Neural progenitor cell (in vitro differentiated cells): ENCODE measurements around the gene EXT2. TPM values are rescaled to one million over a fixed set of nuclear protein-coding genes. Genes with fewer than 3 reads are reported as not detected.

Experiments
- DNase-seq: peaks from one replicate; pipeline ENCODE4 v3.0.0-alpha.2; 2016; ENCODE audit warnings: low spot score
- H2AFZ ChIP-seq: fragments of 200-600 bp; sonication (generic); replicated peaks from 2 replicates; pipeline ENCODE4 v1.6.1; 2016; ENCODE audit warnings: antibody characterized with exemption
- H3F3A ChIP-seq: fragments of 200-600 bp; sonication (generic); 2 replicates; pipeline ENCODE4 v1.6.1; 2016; ENCODE audit warnings: antibody characterized with exemption, low read depth
- H3K27ac ChIP-seq: fragments of 200-600 bp; sonication (generic); 2 replicates; pipeline ENCODE4 v1.5.1; 2016; ENCODE audit warnings: mild to moderate bottlenecking
- H3K27me3 ChIP-seq: fragments of 200-600 bp; sonication (generic); 2 replicates; pipeline ENCODE4 v1.6.1; 2016; ENCODE audit warnings: mild to moderate bottlenecking, moderate library complexity
- H3K36me3 ChIP-seq: fragments of 200-600 bp; sonication (generic); 2 replicates; pipeline ENCODE4 v1.5.1; 2016
- H3K4me1 ChIP-seq: fragments of 200-600 bp; sonication (generic); 2 replicates; pipeline ENCODE4 v1.6.1; 2016; ENCODE audit warnings: mixed run types
- H3K4me2 ChIP-seq: fragments of 200-600 bp; sonication (generic); 2 replicates; pipeline ENCODE4 v1.6.1; 2016
- H3K4me3 ChIP-seq: fragments of 200-600 bp; sonication (generic); 2 replicates; pipeline ENCODE4 v1.5.1; 2016
- H3K79me2 ChIP-seq: fragments of 200-600 bp; sonication (generic); 2 replicates; pipeline ENCODE4 v1.6.1; 2016; ENCODE audit warnings: low read depth
- H3K9ac ChIP-seq: fragments of 200-600 bp; sonication (generic); 2 replicates; pipeline ENCODE4 v1.6.1; 2016
- H3K9me3 ChIP-seq: fragments of 200-600 bp; sonication (generic); 2 replicates; pipeline ENCODE4 v1.5.1; 2016; ENCODE audit warnings: low read depth
- H4K20me1 ChIP-seq: fragments of 200-600 bp; sonication (generic); 2 replicates; pipeline ENCODE4 v1.6.1; 2016; ENCODE audit warnings: low read depth
- H3K27ac Mint-ChIP-seq: 3 replicates; pipeline ENCODE4 v1.8.0; 2021; ENCODE audit warnings: mixed read lengths
- H3K27me3 Mint-ChIP-seq: 2 replicates; pipeline ENCODE4 v1.8.0; 2022; ENCODE audit warnings: low read depth, mild to moderate bottlenecking, inconsistent platforms, moderate library complexity, mixed read lengths; ENCODE audit not compliant: insufficient read depth
- H3K36me3 Mint-ChIP-seq: 3 replicates; pipeline ENCODE4 v1.8.0; 2021; ENCODE audit warnings: mixed read lengths
- H3K4me1 Mint-ChIP-seq: 3 replicates; pipeline ENCODE4 v1.8.0; 2021; ENCODE audit warnings: mixed read lengths
- H3K4me3 Mint-ChIP-seq: 3 replicates; pipeline ENCODE4 v1.8.0; 2021; ENCODE audit warnings: mild to moderate bottlenecking, moderate library complexity, mixed read lengths
- H3K9me3 Mint-ChIP-seq: 3 replicates; pipeline ENCODE4 v1.8.0; 2020; ENCODE audit warnings: mixed read lengths
- CTCF ChIP-seq: fragments of 200-600 bp; sonication (generic); IDR thresholded peaks from 2 replicates; pipeline ENCODE4 v1.5.1; 2017; ENCODE audit warnings: antibody characterized with exemption, mild to moderate bottlenecking
- EZH2 ChIP-seq: fragments of 200-600 bp; sonication (generic); IDR thresholded peaks from 2 replicates; pipeline ENCODE4 v1.6.1; 2017; ENCODE audit warnings: antibody characterized with exemption, mild to moderate bottlenecking, moderate library complexity
- EZH2phosphoT487 ChIP-seq: fragments of 200-600 bp; sonication (generic); IDR thresholded peaks from 2 replicates; pipeline ENCODE4 v1.6.1; 2017; ENCODE audit warnings: antibody characterized with exemption
- total RNA-seq: library from RNA; depleted of rRNA; stranded (reverse); fragments of >200 nt; gene quantifications from 2 replicates; pipeline ENCODE4 v1.2.3, GENCODE V29; 2015; ENCODE audit warnings: low replicate concordance

Gene EXT2
- total RNA-seq, 1 donor from 2014 or later = 70.4 TPM

GRCh38 chr11:44243086-44243485, 147.6 kb downstream of the EXT2 start:
- DNase-seq = peak; percentile 53

DNA sequence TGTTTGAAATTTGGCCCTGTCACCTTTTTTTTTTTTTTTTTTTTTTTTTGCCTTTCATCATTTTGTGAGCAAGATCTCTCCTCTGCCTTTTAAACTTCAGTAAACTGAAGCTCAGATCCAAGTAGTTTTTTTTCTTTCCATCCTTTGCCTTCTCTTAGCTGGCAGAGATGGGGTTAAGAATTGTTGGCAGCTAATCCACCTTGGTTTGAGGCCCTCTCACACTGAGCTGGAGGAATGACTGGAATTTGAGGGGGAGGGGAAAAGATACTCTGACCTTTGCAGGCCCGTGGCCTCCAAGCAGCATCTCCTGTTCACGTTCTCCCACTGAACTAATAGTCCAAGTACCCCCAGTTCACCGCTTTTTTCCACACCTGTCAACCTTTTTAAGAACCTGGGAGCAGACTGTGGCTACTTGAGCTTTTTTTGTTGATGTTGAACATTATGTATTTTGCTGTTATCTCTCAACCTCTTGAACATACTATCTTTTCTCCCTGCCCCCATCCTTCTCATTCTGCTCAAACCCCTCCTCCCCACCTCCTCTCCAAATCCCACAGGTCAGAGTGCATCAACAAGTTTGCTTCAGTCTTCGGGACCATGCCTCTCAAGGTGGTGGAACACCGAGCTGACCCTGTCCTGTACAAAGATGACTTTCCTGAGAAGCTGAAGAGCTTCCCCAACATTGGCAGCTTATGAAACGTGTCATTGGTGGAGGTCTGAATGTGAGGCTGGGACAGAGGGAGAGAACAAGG, 148.3 kb downstream of the EXT2 start:
- H3K27ac ChIP-seq = peak overlapping the region; percentile 77
- no peak overlapping the region for H3K9ac ChIP-seq
- Mint-ChIP-seq H3K4me1 (peaks cover 50% of the 10 kb centered on the region), H3K27me3 (no peaks in the 10 kb centered on the region), H3K36me3 (peaks cover 28% of the 10 kb centered on the region), H3K9me3 (no peaks in the 10 kb centered on the region), H3K27ac (peak overlapping the region; percentile 93), H3K4me3 (peak overlapping the region; percentile 58)
- no peaks in the 10 kb centered on the region for H3K79me2 ChIP-seq
- H3K4me3 ChIP-seq = peak overlapping the region; percentile 31
- H2AFZ ChIP-seq = no peak overlapping the region
- peak; percentile 85 for DNase-seq
- H3K9me3 ChIP-seq = no peaks in the 10 kb centered on the region
- H3K27me3 ChIP-seq = no peaks in the 10 kb centered on the region
- no peaks in the 10 kb centered on the region for H3K36me3 ChIP-seq
- H3F3A ChIP-seq = peaks cover 26% of the 10 kb centered on the region
- H4K20me1 ChIP-seq = no peaks in the 10 kb centered on the region
- peaks cover 37% of the 10 kb centered on the region for H3K4me1 ChIP-seq
- TF ChIP-seq EZH2 (no peak), EZH2phosphoT487 (peak; percentile 42)
- peak overlapping the region; percentile 74 for H3K4me2 ChIP-seq

More at GRCh38 chr11:44243086-44243485, 147.6 kb downstream of the EXT2 start:
- Mint-ChIP-seq H3K27ac (peak overlapping the region; percentile 93), H3K9me3 (no peaks in the 10 kb centered on the region), H3K4me1 (peaks cover 50% of the 10 kb centered on the region), H3K4me3 (peak overlapping the region; percentile 58), H3K27me3 (no peaks in the 10 kb centered on the region), H3K36me3 (peaks cover 32% of the 10 kb centered on the region)
- no peaks in the 10 kb centered on the region for H3K79me2 ChIP-seq
- H3K36me3 ChIP-seq = no peaks in the 10 kb centered on the region
- no peak overlapping the region for H3K4me3 ChIP-seq
- TF ChIP-seq EZH2 = no peak
- TF ChIP-seq EZH2phosphoT487 = no peak
- no peak for TF ChIP-seq CTCF
- H3K27ac ChIP-seq = peak overlapping the region; percentile 77
- H3K27me3 ChIP-seq = no peaks in the 10 kb centered on the region
- H2AFZ ChIP-seq = no peak overlapping the region
- H3F3A ChIP-seq = peaks cover 26% of the 10 kb centered on the region
- peak overlapping the region; percentile 74 for H3K4me2 ChIP-seq
- H3K9me3 ChIP-seq = no peaks in the 10 kb centered on the region
- peaks cover 37% of the 10 kb centered on the region for H3K4me1 ChIP-seq
- H4K20me1 ChIP-seq = no peaks in the 10 kb centered on the region
- no peak overlapping the region for H3K9ac ChIP-seq

DNA sequence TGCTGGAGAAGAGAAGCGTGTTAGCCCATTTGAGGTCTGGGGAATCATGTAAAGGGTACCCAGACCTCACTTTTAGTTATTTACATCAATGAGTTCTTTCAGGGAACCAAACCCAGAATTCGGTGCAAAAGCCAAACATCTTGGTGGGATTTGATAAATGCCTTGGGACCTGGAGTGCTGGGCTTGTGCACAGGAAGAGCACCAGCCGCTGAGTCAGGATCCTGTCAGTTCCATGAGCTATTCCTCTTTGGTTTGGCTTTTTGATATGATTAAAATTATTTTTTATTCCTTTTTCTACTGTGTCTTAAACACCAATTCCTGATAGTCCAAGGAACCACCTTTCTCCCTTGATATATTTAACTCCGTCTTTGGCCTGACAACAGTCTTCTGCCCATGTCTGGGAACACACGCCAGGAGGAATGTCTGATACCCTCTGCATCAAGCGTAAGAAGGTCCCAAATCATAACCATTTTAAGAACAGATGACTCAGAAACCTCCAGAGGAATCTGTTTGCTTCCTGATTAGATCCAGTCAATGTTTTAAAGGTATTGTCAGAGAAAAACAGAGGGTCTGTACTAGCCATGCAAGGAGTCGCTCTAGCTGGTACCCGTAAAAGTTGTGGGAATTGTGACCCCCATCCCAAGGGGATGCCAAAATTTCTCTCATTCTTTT, 149.3 kb downstream of the EXT2 start:
- Histone ChIP-seq H3K27me3 (no peaks in the 10 kb centered on the region), H3K4me1 (peaks cover 37% of the 10 kb centered on the region), H3K9ac (no peak overlapping the region), H3F3A (peaks cover 26% of the 10 kb centered on the region), H4K20me1 (no peaks in the 10 kb centered on the region), H3K79me2 (no peaks in the 10 kb centered on the region), H3K4me3 (no peak overlapping the region), H3K36me3 (no peaks in the 10 kb centered on the region), H3K9me3 (no peaks in the 10 kb centered on the region), H2AFZ (no peak overlapping the region), H3K4me2 (peak overlapping the region; percentile 74), H3K27ac (no peak overlapping the region)
- peaks cover 26% of the 10 kb centered on the region for H3K36me3 Mint-ChIP-seq
- no peak overlapping the region for H3K4me3 Mint-ChIP-seq
- peaks cover 50% of the 10 kb centered on the region for H3K4me1 Mint-ChIP-seq
- TF ChIP-seq EZH2phosphoT487 = no peak
- no peak for TF ChIP-seq EZH2
- TF ChIP-seq CTCF = no peak
- H3K27ac Mint-ChIP-seq = peak overlapping the region; percentile 93
- H3K27me3 Mint-ChIP-seq = no peaks in the 10 kb centered on the region
- DNase-seq = no peak
- H3K9me3 Mint-ChIP-seq = no peaks in the 10 kb centered on the region

DNA sequence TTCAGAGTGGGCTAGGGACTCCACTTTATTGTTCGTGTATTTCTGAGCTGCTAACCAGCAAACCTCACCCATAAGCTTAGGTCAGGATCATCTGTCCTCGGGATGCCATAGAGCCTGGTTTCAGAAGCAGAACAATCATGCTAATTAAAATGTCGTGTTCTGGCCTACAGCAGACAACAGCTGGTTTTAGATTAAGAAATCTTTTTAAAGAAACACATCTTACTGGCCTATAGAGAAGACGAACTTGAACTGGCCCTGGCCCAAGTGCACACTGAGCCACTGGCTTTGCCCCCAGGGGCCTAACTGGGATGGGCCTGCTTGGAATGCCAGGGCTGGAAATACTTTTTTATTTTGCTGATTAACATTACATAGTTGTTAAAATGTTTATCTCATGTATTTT, 151.2 kb downstream of the EXT2 start:
- DNase-seq = no peak
- H3K9me3 ChIP-seq = no peaks in the 10 kb centered on the region
- no peak overlapping the region for H3K4me2 ChIP-seq

More for the DNA sequence above, 151.2 kb downstream of the EXT2 start:
- peaks cover 26% of the 10 kb centered on the region for H3F3A ChIP-seq
- H3K79me2 ChIP-seq = no peaks in the 10 kb centered on the region
- TF ChIP-seq CTCF = no peak
- no peak for TF ChIP-seq EZH2phosphoT487
- TF ChIP-seq EZH2 = no peak
- Mint-ChIP-seq H3K27ac (no peak overlapping the region), H3K36me3 (peaks cover 30% of the 10 kb centered on the region), H3K27me3 (no peaks in the 10 kb centered on the region), H3K9me3 (peaks cover 3% of the 10 kb centered on the region), H3K4me3 (no peak overlapping the region), H3K4me1 (peaks cover 48% of the 10 kb centered on the region)
- H3K9ac ChIP-seq = no peak overlapping the region
- peaks cover 3% of the 10 kb centered on the region for H3K36me3 ChIP-seq
- peaks cover 35% of the 10 kb centered on the region for H3K4me1 ChIP-seq
- H3K4me3 ChIP-seq = no peak overlapping the region
- H3K27ac ChIP-seq = no peak overlapping the region
- H2AFZ ChIP-seq = no peak overlapping the region
- no peaks in the 10 kb centered on the region for H3K27me3 ChIP-seq
- no peaks in the 10 kb centered on the region for H4K20me1 ChIP-seq
